DMS 273 treated with DMSO at 0.1 percent for 48 hours (cell line): ENCODE results near the gene SYNE1.
"Not testable (repeated sequence)": the region's sequence is repeated elsewhere in the genome, so short reads cannot be mapped to it uniquely, and the experiment has no call there.

Source experiments
- DNase-seq: peaks from one replicate; lab custom pipeline; 2025; lab: John Stamatoyannopoulos, UW

SYNE1 gene

DNA sequence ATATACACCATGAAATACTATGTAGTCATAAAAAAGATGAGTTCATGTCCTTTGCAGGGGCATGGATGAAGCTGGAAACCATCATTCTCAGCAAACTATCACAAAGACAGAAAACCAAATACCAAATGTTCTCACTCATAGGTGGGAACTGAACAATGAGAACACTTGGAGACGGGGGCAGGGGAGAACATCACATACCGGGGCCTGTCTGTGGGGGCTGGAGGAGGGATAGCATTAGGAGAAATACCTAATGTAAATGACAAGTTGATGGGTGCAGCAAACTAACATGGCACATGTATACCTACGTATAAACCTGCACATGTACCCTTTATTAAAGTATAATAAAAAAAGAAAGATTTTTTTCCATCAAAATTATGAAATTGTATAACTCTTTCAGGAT lies 22.4 kb downstream of the SYNE1 start:
- DNase-seq: not testable (repeated sequence)

GRCh38 chr6:152609125-152609670 lies 28.0 kb downstream of the SYNE1 start:
- DNase-seq: no peak

- no peak for DNase-seq
These were observed 31.2 kb downstream of the SYNE1 start for GRCh38 chr6:152605941-152606340.

DNA sequence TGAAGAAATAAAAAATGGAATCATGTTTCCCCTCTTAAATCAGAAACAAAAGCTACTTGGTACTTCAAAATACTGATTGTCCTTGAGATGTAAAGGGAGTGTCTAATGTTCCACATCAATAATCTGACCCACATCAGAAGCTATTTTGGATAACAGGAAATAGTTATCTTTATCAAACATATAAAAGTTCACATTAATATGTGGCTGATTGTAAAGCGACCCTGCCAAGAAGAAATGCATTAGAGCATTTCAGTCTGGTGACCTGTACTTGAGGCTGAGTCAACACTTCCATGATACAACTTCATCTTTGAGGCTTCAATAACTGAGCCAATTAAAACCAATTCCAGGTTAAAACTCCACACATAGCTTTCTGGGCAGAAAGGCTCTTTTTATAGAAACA lies 31.8 kb downstream of the SYNE1 start:
- no peak for DNase-seq

DNA sequence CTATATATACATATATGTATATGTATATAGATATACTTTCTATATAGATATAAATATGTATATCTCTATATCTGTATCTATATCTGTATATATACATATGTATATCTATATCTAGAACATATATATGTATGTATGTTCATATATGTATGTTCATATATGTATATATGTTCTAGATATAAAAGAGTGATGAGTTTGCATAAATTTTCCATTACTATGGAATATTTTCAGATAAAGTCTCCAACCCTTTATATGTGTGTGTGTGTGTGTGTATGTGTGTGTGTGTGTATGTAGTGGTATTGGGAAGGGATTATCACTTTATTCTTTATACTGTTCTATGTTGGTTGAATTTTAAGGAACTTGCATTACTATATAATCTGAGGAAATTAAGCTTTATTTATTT lies 33.3 kb downstream of the SYNE1 start:
- no peak for DNase-seq

- no peak for DNase-seq
These were observed 37.1 kb downstream of the SYNE1 start for GRCh38 chr6:152600022-152600421.

DNA sequence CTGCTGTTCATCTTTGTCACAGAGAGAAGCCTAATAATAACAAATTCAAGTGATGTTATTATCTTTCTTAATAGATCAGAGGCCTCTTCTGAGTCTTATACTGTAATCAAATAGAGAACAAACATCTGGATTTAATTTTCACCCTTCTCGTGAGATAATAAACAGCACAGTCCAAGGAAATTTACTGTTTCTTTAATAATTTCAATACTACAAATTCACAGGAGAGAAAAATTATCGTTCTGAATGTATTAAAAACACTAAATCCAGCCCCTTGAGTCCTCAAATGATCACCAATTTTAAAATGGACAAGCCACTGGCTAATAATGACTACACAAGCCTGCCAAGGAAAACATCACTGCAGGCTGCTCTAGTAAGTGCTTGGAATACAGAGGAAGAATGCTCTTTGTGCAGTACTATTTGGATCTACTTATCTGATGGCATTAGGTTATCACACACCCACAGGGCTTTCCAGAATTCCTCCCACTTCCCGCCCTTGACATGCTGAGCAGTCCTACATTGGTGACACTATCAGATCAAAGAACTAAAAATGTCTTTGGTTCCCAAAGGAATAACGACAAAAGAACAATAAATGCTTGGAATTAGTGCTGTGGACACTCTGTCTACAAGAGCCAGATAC lies 38.1 kb downstream of the SYNE1 start:
- no peak for DNase-seq

- DNase-seq: no peak
These were observed 38.7 kb downstream of the SYNE1 start for GRCh38 chr6:152598421-152598820.

GRCh38 chr6:152596726-152597125 lies 40.4 kb downstream of the SYNE1 start:
- DNase-seq: no peak

GRCh38 chr6:152595499-152595898 lies 41.7 kb downstream of the SYNE1 start:
- DNase-seq: no peak

DNA sequence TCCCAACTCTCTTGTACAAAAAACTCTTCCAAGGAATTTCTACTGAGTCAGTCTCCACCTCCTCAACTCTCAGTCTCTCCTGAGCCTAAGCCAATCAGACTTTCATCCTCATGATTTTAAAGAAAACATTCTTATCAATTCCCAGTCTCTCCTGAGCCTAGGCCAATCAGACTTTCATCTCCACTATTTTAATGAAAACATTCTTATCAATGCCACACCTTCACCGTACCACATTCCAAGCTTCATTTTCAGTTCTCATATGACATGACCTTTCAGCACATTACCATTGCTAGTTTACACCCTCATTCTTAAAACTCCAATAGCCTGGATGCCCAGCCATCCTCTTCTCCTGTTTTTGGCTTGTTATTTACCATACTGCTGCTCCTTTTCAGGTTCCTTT lies 42.5 kb downstream of the SYNE1 start:
- no peak for DNase-seq

DNA sequence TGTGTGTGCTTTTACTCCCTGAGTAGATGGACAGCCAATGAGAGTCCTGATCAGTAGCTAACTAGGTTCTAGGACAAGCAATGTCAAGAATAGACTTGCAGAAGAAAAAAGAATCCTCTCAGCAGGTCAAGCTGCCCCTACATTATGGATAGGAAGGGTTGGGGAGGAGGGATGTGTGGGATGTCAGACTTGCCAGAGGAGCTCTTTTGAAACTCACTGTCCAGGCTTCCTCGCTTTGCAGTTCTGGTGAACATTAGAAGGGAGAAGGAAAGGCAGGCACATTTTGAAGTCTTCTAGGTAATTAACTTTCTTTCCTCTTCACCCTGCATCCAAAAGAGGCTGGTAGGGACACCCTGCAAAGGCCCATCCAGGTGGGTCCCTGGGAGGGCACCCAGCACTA lies 48.7 kb downstream of the SYNE1 start:
- no peak for DNase-seq

DNA sequence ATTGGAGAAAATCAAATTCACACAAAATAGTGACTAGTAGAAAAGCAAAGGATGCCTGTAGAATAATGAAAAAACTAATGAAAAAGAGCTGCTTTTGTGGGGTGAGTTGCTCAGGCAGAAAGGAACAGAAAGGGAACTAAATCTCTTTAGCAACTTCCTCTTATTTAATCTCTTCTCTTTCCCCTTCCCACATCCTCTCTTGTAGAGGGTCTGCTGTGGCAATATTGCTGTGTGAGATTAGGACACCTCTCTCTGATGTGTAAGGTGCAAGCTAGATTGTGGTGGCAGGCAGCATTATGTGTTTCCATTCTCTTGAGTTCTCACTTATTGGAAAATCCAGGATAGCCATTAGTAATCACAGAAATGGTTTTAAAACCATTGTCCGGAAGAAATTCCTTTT lies 49.7 kb downstream of the SYNE1 start:
- no peak for DNase-seq

DNA sequence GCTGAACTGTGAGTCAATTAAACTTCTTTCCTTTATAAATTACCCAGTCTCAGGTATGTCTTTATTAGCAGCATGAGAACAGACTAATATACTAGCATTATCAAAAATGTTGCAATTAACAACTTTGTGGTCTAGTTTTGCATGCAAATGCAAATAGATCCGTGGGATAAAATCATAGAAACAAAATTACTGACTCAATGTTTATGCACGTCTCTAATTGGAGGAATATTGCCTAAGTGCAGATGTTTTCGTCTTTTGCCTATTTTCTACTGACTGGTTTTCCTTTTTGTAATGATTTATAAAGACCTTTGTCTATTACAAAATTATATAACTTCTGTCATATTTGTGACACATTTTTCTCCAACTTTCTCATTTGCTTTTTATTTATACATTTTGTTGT lies 51.9 kb downstream of the SYNE1 start:
- no peak for DNase-seq

- DNase-seq: no peak
These were observed 53.3 kb downstream of the SYNE1 start for GRCh38 chr6:152583888-152584287.

DNA sequence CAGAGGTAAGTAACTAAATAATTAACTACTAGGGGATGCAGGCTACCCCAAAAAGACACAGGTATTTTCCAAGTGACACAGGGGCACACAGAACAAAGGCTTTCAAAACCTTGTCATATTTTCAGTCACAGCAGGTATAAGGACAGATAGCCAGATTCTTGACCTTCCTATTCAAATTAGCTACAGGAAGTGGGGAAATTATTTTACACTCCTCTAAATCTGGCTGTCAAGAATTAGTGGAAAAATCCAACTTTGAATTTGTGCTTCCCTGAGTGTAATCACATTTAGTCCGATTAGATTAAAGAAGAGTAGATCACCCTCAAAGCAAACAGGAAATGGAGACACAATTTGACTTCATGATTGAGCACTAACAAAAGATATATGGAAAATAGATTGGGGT lies 60.6 kb downstream of the SYNE1 start:
- no peak for DNase-seq

GRCh38 chr6:152575621-152576150 lies 61.5 kb downstream of the SYNE1 start:
- no peak for DNase-seq

GRCh38 chr6:152575161-152575560 lies 62.0 kb downstream of the SYNE1 start:
- no peak for DNase-seq

DNA sequence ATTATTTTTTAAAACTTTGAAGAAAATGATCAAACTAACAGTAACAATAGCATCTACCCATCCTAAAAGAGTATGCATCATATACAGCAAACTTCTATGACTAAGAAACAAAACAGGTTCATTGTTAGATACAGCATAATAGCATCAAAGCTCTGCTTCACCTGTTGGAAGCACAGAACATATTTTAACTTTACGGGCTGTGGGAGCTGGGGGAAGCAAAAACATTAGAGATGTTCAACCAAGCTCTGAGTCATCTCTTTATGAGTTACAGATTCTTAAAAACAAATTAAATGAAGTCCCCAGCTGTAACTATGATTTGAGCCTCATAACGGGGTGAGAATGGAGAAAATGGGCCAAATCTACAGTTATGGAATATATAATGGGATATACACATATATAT lies 63.4 kb downstream of the SYNE1 start:
- no peak for DNase-seq

- DNase-seq: no peak
These were observed 64.6 kb downstream of the SYNE1 start for GRCh38 chr6:152572338-152573088.

DNA sequence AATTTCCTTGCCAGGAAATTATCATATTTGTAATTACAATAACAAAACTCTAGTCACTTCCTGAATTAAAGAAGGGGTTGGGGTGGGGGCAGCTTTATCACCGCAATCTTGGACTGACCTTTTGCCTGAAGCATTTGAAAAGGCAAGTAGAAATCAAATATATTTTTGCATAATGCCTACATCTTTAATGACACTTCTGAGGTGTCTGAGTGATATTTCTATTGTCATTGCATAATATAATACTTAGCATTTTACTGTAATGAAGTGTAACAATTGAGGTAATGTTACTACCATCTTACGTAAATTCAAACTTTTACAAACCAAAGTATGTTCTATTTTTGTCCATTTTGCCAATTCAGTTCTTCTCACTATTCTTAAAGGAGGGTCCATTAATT lies 65.2 kb downstream of the SYNE1 start:
- no peak for DNase-seq

GRCh38 chr6:152571089-152571488 lies 66.1 kb downstream of the SYNE1 start:
- no peak for DNase-seq

GRCh38 chr6:152566103-152566875 lies 70.9 kb downstream of the SYNE1 start:
- no peak for DNase-seq
